IPS-NIHi7 (cell line): ENCODE results near the gene PRPS1L1.

ENCODE experiments used
- DNase-seq: peaks from one replicate; pipeline ENCODE4 v3.0.0; 2012; ENCODE audit warnings: mixed read lengths; ENCODE audit errors: extremely low spot score

The PRPS1L1 gene

DNA sequence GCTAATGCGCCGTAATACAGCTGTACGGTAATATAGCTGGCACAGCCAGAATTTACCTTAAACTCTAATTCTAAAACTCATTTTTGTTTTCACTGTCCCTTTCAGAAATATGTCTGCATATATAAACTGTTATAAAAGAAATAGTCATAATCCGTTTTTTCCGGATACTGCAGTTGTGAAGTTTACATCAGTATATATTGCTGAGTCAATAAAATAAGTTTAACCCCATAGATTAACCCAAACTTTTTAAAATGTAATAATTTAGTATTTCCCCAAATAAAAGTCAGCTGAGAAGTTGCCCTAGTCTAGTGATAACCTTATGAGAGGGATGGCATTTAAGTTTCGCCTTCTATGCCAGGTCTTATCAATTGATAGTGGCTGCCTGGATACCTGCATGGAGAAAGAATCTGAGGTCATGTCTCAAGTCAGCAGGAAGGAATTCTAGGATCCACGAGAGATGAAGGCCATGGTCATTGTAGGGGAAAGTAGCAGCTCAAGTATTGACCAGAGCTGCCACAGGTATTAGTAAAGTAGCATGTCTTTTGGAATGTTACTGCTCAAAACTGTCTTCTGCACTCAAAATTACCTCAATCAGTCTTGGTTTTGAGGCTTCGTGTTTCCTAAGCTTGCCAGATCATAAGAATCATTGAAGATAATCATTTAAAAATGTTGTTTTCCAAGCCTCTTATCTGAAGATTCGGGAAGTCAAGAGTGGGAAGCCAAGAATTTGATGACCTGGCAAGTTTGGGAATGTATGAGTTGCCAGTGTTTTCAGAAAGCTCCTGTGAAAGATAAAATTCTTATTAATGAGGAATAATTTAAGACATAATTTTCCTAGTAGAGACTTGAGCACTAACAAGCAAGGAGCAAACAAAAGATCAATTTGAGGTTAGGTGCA, 10.8 kb downstream of the PRPS1L1 start:
- DNase-seq = no peak

DNA sequence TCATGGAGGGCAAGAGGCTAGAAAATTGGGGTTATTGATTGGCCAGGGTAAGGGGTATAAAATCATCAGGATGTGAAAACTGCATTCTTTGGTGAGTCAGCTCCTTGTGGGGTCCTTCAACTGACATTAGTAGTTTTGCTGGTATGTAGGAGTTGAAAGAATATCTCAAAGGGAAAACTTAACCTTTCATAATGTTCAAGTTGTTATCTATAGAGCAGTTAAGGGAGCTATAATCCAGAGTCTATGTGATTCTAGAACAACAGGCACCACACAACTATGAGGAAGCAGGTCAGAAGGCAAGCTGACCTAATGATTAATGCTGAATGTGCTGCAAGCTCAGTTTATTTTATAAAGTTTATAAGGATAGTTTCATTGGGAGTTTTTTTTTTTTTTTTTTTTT, 13.7 kb downstream of the PRPS1L1 start:
- DNase-seq = no peak

- DNase-seq = no peak
Observed at GRCh38 chr7:18004372-18004771, 23.3 kb downstream of the PRPS1L1 start.

- no peak for DNase-seq
Observed at GRCh38 chr7:18003286-18003994, 24.2 kb downstream of the PRPS1L1 start.

GRCh38 chr7:17998692-17999091, 29.0 kb downstream of the PRPS1L1 start:
- no peak for DNase-seq

- no peak for DNase-seq
Observed at GRCh38 chr7:17996442-17997223, 31.0 kb downstream of the PRPS1L1 start.

- no peak for DNase-seq
Observed at GRCh38 chr7:17996040-17996439, 31.6 kb downstream of the PRPS1L1 start.

- no peak for DNase-seq
Observed at GRCh38 chr7:17994079-17994850, 33.4 kb downstream of the PRPS1L1 start.

- peak; percentile 18 for DNase-seq
Observed at GRCh38 chr7:17991866-17992648, 35.6 kb downstream of the PRPS1L1 start.

DNA sequence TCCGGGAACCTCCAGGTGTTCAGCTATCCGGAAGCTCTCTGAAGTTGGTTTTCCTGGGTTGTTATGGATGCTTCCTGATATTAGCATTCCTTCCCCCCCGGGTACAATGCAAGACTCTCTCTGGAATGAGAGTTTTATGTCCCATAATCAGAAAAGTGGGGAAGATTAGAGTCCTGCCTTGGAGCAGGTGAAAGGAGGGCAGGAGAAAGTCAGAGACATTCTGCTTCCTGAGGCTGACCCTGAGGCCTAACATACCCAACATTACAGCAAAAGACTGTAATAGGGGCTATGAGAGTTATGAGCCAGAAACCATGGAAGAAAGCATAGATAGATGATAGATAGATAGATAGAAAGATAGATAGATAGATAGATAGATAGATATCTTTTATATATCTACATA, 36.9 kb downstream of the PRPS1L1 start:
- DNase-seq = no peak

GRCh38 chr7:17989546-17989945, 38.1 kb downstream of the PRPS1L1 start:
- no peak for DNase-seq

GRCh38 chr7:17988858-17989257, 38.8 kb downstream of the PRPS1L1 start:
- DNase-seq = no peak

GRCh38 chr7:17988141-17988540, 39.5 kb downstream of the PRPS1L1 start:
- no peak for DNase-seq

GRCh38 chr7:17986851-17987250, 40.8 kb downstream of the PRPS1L1 start:
- DNase-seq = no peak

GRCh38 chr7:17985473-17986239, 42.0 kb downstream of the PRPS1L1 start:
- DNase-seq = peak; percentile 15

- DNase-seq = no peak
Observed at GRCh38 chr7:17984288-17984687, 43.4 kb downstream of the PRPS1L1 start.

- DNase-seq = no peak
Observed at GRCh38 chr7:17983221-17984062, 44.2 kb downstream of the PRPS1L1 start.

DNA sequence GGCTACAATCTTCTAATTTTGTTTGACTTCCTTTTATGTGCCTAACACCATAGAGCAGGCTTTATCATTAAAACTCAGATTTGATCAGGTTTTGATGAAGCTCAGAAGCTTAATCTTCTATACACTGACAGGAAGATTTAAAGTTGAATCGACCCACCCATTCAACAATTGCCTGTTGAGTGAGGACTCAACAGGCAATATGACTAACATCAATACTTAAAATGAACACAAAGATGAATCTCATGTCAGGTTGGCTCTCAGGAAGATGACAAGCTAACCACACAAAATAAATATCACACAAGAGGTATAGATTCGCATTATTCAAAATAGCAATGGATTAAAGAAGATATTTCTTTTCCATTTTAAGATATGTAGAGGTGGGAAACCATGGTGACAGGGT, 50.7 kb downstream of the PRPS1L1 start:
- DNase-seq = no peak
